ENCODE measurements around the gene AAK1.

The AAK1 gene

DNA sequence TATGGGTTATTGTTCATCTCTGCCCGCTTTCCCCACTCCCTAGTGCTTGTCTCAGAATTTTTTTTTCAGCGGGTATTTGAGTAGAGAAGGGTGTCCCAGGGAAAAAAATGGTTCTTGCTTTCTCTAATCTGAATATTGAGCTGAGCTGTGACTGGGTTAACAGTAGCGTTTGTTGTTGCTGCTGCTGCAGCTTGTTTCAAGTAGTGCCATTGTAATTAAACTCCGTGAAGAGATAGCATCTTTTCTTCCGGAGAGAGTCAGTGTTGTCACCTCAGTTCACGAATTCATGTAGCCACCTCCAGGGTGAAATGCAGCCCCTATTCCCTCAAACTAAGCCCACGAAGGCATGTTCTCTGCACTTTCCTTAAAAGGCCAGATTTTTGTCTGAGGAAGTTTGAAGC, 1.5 kb upstream of the AAK1 start:
- TF ChIP-seq, protein P1, sequence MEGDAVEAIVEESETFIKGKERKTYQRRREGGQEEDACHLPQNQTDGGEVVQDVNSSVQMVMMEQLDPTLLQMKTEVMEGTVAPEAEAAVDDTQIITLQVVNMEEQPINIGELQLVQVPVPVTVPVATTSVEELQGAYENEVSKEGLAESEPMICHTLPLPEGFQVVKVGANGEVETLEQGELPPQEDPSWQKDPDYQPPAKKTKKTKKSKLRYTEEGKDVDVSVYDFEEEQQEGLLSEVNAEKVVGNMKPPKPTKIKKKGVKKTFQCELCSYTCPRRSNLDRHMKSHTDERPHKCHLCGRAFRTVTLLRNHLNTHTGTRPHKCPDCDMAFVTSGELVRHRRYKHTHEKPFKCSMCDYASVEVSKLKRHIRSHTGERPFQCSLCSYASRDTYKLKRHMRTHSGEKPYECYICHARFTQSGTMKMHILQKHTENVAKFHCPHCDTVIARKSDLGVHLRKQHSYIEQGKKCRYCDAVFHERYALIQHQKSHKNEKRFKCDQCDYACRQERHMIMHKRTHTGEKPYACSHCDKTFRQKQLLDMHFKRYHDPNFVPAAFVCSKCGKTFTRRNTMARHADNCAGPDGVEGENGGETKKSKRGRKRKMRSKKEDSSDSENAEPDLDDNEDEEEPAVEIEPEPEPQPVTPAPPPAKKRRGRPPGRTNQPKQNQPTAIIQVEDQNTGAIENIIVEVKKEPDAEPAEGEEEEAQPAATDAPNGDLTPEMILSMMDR (IDR thresholded peaks at IDR 0.05; ENCODE audit: insufficient read depth, low read depth, low read length, missing control alignments), result no peak
- DNase-seq (ENCODE audit: low read depth), result peak; percentile 43
- peak overlapping the region; percentile 71 for H3K4me3 ChIP-seq (ENCODE audit: low read depth, low read length)

DNA sequence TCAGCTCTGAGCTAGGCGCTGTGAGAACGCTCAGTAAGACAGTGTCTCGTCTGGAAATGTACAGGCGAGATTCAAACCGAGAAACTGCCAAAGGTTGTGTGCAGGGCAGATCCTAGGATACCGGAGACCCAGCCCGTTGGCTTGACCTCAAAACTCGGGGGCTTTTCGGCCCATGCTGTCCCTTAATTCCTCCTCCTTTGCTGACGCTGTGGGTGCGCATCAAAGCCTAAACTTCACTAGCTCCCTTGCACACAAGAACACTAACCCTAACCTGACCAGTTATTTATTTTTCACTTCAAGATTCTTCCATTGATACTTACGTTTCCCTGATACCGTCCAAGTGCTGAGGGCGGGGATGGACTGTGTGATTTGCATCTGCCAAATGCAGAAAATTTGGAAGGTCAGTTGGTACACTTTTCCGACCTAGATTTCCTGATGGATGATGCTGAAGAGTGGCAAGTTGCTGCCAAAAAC, 1.0 kb upstream of the AAK1 start:
- DNase-seq (ENCODE audit: low read depth), result no peak
- peak overlapping the region; percentile 71 for H3K4me3 ChIP-seq (ENCODE audit: low read depth, low read length)
- TF ChIP-seq, protein P1 (IDR thresholded peaks at IDR 0.05; ENCODE audit: insufficient read depth, low read depth, low read length, missing control alignments), result no peak

DNA sequence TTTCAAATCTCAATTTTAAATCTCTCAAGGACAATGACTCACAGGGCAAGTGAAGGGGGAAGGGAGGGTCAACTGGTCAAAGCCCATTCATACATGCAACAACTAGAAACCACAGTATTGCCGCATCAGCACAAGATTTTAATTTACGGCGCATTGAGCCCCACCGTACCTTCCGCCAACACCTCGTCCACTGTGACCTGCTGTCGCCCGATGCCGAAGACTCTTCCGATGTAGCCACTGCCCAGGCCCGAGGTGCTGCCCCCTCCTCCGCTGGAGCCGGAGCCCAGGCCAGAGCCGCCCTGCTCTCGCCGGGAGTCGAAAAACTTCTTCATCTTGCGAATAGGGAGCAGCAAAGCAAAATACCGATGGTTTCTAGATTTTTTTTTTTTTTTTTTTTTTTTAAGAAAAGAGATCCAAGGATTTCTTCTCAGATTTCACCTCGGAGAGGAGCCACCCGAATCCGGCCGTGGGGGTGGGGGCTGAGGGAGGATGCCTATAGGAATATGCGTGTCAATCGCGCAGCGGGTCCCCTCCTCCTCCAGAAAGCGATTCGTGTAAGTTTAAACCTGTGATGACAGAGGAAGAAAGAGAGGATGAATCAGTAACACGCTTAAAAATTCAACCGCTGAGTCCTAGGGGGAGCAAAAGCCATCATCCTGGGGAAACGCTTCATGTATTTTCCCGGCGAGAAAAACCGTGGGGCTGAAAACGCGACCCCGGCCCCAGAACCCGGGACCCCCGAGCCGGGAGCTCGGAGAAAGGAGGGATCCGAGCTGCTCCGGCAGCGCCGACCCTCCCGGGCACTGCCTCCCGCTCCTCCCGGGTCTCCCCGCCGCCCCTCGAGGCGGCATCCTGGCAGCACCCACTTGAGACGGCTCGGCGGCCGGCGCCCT, 584 bp downstream of the AAK1 start:
- peak; percentile 78 for DNase-seq (ENCODE audit: low read depth)
- peak overlapping the region; percentile 71 for H3K4me3 ChIP-seq (ENCODE audit: low read depth, low read length)
- TF ChIP-seq, protein P1 (IDR thresholded peaks at IDR 0.05; ENCODE audit: insufficient read depth, low read depth, low read length, missing control alignments), result no peak

DNA sequence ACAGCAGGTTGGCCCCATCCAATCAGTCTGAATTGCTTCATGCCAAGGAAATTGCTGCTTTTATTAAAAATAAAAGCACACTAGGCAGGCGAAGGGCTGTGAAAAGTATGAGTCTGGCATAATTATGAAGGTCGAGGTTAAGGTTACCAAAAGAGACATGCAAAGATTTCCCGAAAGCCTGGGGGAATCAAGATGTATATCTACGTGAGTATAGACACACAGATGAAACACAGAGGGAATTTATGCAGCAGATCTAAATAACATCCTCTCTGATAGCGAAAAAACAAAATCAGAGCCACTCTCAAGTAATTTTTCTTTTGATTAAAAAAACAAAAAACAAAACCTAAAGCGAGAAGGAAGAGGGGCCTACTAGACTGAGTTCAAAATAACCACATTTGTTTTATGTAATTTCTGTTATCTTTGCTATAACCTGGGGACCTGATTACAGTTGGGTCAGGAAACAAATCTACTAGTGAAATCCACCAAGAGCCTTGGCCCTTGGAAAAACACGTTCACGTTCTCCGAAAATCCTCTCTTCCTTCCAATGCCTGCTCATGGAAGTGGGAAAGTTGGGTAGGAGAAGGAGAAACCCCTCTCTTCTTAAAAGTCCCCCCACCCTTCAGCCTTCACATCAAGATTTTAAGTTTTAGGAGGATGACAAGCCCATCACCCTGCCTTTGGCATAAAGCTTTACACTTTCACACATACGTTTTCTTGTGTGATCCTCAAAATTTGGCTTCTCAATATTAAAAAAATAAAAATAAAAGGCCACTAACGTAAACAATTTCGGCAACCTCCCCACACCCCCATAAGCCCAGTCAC, 1.4 kb downstream of the AAK1 start:
- TF ChIP-seq, protein P1 (IDR thresholded peaks at IDR 0.05; ENCODE audit: insufficient read depth, low read depth, low read length, missing control alignments), result no peak
- DNase-seq (ENCODE audit: low read depth), result no peak
- H3K4me3 ChIP-seq (ENCODE audit: low read depth, low read length), result peak overlapping the region; percentile 71

DNA sequence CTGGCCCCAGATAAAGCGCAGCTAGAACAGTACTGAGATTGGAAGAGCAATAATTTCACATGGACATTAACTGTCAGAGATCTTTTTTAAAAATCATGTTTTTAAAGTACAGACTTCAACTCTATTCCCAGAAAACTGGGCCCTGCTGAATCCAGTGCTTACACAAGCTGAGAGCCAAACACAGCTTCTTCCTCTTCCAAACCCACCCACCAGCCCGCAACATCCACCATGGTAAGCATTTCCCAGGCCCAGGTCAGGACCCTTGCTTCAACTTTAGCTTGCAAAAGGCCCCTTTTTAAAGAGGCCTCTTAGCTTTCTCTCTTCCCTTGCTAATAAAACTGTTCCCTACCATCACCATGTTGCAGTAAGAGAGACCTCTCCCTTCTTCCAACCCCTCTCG, 2.1 kb downstream of the AAK1 start:
- DNase-seq (ENCODE audit: low read depth), result no peak
- TF ChIP-seq, protein P1 (IDR thresholded peaks at IDR 0.05; ENCODE audit: insufficient read depth, low read depth, low read length, missing control alignments), result no peak
- H3K4me3 ChIP-seq (ENCODE audit: low read depth, low read length), result peak overlapping the region; percentile 71

DNA sequence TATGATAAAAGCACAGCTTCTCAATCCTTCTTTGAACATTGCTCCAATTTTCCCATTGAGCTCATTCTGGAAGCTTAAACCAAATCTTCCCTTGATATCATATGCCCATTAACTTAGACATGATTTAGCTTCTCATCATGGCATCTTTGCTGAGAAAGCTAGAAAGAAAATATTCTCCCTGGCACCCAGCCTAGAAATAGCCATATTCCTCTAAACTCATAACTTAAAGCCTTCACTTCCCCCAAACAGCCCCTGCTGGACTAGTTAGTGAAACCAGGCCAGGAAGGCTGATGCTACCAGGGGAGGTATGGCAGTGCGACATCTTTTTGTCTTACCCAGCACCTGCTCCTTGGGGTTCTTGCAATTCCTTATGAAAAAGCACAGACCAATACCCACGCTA, 4.3 kb downstream of the AAK1 start:
- TF ChIP-seq, protein P1 (IDR thresholded peaks at IDR 0.05; ENCODE audit: insufficient read depth, low read depth, low read length, missing control alignments), result no peak
- H3K4me3 ChIP-seq (ENCODE audit: low read depth, low read length), result no peak overlapping the region
- no peak for DNase-seq (ENCODE audit: low read depth)
